Adrenal gland (tissue), 5 donors: Measurements from ENCODE around the gene MSX2.

Experiments
- CTCF ChIP-seq, 6 experiments: fragments of 450-650 bp in 4 of 6; fragments of 200-600 bp in 2 of 6; sonication (generic) in 1 of 6; IDR thresholded peaks; 1 replicate in 5 of 6; 2 replicates in 1 of 6; pipeline versions ENCODE4 v1.5.1 to v1.8.0; 2016 to 2021; ENCODE audit warnings: antibody characterized with exemption in 6 of 6, mild to moderate bottlenecking in 2 of 6, moderate library complexity in 1 of 6
- POLR2A ChIP-seq, 2 donors: fragments of 450-650 bp; IDR thresholded peaks; one replicate each; pipeline ENCODE4 v1.6.1; 2017; ENCODE audit warnings: antibody characterized with exemption in 2 of 2, mild to moderate bottlenecking in 2 of 2, moderate library complexity in 1 of 2
- donor health status: DM: no; HTN: no; CAD: no.

GRCh38 chr5:174736331-174736721 lies 11.9 kb downstream of the MSX2 start:
- TF ChIP-seq CTCF (IDR thresholded peaks at IDR 0.05) (no peak), POLR2A (IDR thresholded peaks at IDR 0.05) (no peak)
